Right lung (tissue), 5 donors: Measurements from ENCODE around the gene CHST13. TPM values are rescaled to one million over a fixed set of nuclear protein-coding genes. Genes with fewer than 3 reads are reported as not detected.

Experiments
- DNase-seq, 2 donors: peaks; one replicate each; pipeline ENCODE4 v3.0.0-alpha.2; 2013
- polyA plus RNA-seq, 5 donors: library from polyadenylated mRNA; unstranded; fragments of 120-200 nt; gene quantifications; one replicate each; pipeline versions ENCODE4 v1.2.1 to v1.2.3, GENCODE V29; 2013; ENCODE audit warnings: inconsistent platforms in 1 of 5, low replicate concordance in 1 of 5; ENCODE audit not compliant: insufficient read length in 5 of 5, insufficient read depth in 1 of 5

Gene CHST13
- polyA plus RNA-seq, 5 donors = 0.21 to 0.37 (median 0.29) TPM; not detected in 1

DNA sequence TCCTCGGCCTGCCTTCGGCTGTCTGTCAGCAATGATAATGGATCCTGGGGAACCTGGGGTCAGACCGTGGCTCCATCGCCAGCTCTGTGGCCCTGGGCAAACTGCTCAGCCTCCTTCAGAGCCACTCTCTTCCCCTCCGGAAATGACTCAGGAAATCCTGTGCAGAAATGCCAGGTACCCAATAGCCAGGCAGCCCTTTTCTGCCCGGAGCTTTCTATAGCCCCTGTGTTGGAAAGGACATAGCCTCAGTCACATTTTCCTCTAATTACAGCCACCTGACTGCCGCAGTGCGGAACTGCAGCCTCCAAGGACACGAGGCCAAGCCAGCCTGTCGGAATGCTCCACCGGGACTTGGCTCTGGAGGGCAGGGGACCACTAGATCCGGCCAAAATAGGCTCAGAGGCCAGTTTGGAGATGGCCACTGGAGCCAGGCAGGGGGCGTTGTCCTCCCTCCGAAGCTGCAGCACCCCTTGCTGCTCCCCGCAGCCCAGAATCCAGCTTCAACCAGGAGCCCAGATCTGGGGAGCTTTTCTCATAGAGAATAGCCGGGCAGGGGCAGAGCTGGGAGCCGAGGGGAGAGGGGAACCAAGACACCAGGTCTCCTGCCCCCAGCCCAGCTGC, 36.7 kb upstream of the CHST13 start:
- no peak for DNase-seq

DNA sequence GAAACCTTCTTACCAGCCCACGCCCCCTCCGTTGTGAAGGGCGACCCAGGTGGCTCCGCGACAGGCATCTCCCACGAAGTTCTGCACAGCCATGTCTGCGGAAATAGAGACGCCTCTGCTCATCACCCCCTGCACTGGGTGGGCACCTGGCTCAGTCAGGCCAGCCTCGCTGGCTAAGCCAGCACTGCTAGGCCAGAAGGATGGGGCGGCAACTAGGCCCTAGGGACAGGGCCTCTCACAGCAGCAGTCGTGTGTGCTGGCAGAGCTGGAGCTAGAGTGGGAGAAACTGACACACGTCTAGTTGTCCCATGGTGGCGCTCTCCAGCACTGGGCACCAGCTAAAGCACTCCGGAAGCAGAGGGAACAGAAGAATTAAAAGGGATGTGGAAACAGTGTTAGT, 35.8 kb upstream of the CHST13 start:
- DNase-seq = no peak

- no peak for DNase-seq
Measured at GRCh38 chr3:126488886-126489569, 34.9 kb upstream of the CHST13 start.

DNA sequence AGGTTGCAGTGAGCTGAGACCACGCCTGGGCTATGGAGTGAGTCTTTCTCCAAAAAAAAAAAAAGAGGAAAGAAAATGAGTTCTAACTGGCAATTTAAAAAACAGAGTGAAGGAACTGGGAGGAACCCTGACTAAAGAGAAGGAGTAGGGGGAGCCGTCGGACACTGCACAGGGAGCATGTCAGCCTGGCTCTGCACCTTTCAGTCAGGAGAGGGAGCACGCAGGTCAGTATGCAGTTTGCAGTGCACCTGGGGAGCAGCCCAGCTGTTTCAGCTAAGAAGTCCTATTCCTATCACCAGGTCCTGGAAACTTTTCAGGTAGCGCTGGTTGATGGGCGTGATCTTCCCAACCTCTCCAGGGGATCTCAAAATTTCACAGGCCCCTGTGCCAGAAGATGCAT, 33.3 kb upstream of the CHST13 start:
- DNase-seq = no peak

- DNase-seq = no peak
Measured at GRCh38 chr3:126491221-126492013, 32.5 kb upstream of the CHST13 start.

DNA sequence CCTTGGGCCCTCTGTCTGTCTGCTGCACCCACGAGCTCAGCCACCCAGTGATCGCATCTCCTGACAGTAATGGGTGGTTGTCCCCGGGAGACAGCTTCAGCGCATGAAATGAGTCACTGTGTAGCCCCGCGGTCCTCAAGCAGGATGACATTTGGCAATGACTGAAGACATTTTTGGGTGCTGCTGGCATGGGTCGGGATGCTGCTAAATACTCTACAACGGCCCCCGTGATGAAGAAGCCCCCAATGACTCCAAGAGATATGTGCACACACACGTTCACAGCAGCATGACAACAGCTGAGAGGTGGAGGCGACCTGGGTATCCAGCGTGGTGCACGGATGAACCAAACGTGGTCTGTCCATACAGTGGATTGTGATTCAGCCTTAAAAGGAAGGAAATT, 30.9 kb upstream of the CHST13 start:
- DNase-seq = no peak

DNA sequence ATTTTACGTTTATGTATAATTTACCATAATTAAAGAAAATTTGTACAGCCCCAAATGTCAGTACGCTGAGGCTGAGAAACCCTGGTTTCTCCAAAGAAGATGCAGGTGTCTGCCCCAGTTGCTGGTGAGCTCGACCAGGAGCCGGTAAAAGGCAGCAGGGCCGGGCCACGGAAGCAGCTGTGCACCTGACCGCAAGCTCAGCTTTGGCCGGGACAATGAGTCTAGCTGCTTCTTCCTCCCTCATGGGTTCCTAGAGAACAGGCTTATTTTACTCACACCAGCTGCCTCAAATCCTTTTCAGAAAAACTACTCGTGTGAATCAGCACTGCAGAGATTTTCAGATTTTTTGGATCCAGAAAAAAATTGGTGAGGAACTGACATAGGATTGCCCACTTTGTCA, 30.2 kb upstream of the CHST13 start:
- no peak for DNase-seq

DNA sequence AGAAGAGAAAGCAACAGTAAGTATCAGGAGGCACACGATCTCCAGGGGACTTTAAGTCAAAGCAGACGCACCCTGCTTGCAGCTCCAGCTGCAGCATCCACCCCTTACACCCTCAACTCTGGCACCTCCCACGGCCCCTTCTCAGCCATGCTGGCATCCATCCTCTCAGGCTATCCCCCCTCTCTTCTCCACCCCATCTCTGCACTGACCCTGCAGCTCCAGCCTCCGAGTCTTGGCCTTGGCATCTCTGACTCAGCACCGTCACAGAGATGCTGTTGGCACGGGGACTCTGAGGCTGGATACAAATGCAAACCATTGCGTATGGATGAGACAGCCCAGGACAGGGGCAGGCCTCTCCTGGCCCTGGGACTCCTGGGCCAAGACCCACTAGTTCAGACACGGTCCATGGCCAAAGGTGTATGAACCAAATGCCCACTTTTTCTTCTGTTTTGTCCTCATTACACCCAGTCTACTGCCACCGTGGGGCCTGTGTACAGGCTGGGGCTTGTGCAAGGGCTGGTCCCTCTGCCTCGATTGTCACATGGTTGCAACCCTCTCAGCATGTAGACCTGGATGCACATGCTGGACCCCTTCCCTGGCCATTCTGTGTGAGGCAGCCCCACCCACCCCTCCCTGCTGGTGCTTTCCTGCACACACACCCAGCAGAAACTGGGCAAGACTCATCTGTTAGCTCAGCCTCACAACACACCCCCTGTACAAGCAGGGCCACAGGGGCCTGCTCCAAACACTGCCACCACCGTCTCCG, 29.6 kb upstream of the CHST13 start:
- no peak for DNase-seq

- DNase-seq = no peak
Measured at GRCh38 chr3:126494970-126495230, 29.1 kb upstream of the CHST13 start.

GRCh38 chr3:126495786-126496185, 28.2 kb upstream of the CHST13 start:
- no peak for DNase-seq

DNA sequence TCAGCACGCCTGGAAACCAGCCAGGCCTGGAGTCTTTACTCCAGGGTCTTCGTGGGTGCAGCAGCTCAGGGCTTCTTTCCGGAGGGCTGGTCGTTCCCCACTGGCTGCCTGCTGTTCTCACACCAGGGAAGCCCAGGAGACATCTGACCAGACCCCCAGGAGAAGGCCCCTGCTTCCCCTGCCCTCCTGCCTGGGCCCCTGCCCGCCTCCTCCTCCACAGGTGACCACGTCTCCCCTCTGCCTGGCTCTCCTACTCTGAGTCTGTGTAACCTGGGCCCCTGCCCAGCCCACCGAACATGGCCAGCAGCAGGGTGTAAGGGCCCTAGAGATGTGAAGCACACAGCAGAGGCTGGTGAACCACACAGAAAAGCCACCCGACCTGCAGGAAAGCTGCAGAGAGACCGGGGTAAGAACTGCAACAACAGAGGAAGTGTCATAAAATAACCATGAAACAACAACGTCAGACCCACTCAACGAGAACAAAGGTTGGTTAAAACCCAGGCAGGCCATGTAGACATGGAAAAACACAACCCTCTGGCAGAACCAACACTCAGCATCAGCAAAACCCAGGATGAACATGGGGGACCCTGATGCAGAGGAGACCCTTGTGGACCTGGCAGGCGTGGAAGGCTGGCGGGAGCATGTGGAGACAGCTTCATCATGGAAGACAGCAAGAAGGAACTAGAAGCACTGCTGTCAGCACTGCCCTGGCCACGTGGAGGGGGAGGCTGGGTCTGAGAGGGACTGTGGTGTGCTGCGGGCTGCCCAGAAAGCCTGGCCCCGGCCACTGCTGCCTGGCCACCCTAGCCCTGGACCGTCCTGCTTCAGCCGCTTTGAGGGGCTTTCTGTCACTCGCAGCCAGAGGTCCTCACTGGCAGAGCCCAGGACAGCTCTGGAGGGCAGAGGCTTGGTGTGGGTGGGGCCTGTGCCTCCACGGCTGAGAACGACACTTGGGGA, 26.8 kb upstream of the CHST13 start:
- no peak for DNase-seq

- DNase-seq = no peak
Measured at GRCh38 chr3:126497956-126498355, 26.0 kb upstream of the CHST13 start.

DNA sequence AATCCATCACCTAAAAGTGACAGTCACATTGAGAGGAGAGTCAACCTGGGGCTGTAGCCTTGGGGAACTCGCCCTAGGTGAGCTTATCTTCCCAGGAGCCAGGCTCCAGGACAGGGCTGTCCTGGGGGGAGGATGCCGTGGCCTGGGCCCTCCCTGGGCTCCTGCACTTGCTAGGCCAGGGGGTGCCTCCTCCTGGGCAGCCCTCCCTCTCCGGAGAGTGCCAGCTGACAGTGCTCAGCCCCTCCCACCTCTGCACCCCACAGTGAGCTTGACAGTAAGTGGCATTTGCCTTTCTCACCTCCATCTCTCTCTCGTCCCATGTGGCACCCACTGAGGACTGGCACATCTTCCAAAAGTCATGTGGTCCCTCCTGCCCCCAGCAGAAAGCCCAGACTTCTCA, 25.5 kb upstream of the CHST13 start:
- no peak for DNase-seq

DNA sequence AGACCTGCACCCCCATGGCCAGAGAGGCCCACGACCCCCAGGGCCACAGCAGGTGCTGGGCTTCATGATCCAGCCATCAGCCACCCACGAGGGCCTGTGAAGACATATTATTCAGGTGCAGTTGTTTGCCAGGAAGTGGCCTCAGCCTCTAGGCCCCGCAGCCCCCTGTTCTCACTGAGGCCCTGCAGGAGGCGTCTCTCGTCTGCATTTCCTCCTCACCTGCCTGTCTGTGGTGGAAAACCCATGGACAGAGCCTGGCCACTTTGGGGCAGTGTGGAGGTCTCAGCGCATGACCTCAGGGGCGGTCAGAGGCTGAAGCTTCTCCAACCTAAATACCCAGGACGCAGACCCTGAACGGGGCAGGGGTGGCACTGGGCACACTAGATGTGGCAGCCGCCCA, 25.0 kb upstream of the CHST13 start:
- DNase-seq = no peak

DNA sequence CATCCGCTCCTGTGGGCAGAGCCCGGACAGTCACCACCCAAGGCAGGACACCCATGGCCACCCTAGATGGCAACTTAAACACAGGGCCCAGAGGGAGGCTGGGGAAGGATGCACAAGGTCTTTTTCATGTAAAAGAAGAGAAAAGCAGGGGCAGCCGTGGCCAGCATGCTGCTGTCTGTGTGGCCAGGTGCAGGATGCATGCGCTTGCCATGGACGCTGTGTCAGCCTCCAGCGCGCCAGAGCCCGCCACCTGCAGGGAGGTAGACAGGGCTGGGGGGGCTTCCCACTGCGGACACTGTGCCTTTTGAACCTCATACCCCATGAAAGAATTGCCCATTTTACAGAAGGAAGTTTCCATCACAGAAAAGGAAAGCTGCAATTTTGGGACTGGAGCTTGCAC, 24.6 kb upstream of the CHST13 start:
- no peak for DNase-seq

DNA sequence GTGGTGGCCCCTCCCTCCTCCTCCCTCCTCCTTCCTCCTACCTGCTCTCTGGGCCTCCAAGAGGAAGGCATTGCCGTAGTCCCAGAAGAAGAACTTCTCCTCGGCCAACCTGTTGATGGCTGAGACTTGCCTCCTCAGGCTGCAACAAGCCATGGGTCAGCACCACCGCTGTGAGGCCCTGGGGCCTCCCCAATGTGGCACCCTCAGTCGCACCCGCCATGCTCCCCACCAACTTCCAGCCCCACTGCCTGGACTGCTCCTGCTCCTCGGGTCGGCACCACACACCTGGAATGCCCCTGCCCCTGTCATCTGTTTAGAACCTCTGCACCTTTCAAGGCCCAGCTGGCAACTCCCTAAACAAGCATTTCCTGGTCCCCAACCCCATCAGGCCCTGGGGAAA, 23.9 kb upstream of the CHST13 start:
- no peak for DNase-seq

DNA sequence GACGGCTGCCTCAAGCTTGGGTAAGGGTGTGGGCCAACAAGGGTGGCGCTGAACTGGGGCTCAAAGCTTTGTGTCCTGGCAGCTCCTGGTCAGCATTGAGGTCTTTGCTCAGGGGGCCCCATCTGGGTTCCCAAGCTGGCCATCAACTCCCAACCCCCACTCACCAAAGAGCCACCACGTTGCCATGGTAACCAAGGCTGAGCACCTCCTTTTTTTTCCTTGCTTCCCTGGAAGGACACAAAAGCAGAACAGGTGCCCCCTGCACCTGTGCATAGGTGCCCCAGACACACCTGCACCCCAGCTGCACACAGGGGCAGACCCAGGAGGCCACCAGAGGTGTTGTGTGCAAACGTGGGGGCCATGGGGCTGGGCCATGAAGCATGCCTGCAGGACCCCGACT, 22.9 kb upstream of the CHST13 start:
- no peak for DNase-seq

DNA sequence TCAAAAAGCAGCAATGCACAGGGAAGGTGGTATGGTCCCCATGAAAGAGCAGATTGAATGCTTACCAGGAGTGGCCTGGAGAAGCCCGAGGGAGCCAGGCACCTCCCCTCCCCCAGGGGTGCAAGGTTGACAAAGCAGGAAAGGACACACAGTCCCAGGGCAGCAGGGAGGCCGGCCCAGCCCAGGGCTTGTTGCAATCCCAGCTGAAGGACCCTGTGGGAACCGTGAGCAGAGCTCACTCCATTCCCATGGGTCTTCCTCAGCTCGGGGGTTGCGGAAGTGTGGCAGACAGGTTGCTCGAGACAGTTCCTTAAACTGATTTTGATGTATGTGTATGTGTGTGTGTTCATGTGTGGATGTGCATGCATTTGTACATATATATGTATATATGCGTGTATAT, 22.2 kb upstream of the CHST13 start:
- DNase-seq = no peak

DNA sequence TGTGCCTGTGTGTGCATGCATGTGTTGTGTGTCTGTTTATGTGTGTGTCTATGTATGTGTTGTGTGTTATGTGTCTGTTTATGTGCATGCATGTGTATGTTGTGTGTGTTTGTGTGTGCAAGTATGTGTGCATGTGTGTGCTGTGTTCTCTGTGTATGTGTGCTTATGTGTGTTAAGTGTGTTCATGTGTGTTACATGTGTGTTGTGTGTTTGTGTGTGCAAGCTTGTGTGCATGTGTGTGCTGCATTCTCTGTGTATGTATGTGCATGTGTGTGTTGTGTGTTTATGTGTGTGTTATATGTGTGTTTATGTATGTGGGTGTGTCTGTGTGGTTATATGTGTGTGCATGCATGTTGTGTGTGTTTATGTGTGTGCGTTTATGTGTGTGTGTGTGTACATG, 21.3 kb upstream of the CHST13 start:
- no peak for DNase-seq

DNA sequence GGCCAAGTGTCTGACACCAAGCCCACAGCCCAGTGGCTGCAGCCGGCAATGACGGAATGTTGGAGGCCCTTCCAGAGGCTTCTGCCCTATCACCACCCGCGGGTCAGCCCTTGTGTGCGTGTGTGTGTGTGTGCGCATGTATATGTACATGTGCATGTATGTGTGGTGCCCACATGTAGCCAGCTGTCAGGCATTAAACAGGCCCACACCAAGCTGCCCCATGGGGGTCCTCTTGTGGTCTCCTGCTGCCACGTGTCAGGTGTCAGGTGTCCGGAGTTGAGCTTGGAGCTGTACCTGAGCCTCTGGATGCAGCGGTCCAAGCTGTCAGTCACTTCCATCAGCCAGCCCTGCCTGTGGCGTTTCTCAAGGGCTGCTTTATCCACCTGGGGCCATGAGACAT, 20.3 kb upstream of the CHST13 start:
- DNase-seq = no peak

DNA sequence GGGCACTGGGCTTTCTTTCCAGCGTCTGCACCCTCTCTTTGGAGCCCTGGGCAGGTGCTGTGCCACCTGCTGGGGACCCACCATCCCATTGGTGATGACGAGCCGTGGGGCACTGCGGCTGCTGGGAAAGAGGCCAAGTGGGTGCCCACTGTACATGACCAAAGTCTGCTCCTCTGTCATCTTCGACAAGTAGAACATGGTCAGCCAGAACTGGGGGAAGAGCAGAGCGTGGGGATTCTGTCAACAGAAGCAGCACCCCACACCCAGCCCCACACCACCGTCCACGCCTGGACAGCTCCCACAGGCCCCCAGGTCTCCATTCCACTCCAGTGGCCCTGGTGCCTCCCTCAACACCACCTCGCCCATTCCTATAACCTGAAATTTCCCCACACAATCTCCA, 16.1 kb upstream of the CHST13 start:
- no peak for DNase-seq

GRCh38 chr3:126508564-126508964, 15.4 kb upstream of the CHST13 start:
- DNase-seq = no peak
